Osteoblast (primary cell): ENCODE data around the gene GABARAP. TPM values are rescaled to one million over a fixed set of nuclear protein-coding genes. Genes with fewer than 3 reads are reported as not detected.
A peak's percentile ranks its signal among the peaks of the same experiment; 100 is the strongest.

Experiments
- DNase-seq: peaks from one replicate; pipeline ENCODE4 v3.0.0; 2011; ENCODE audit warnings: low spot score, mixed read lengths; ENCODE audit not compliant: insufficient read length; ENCODE audit errors: missing footprints
- H2AFZ ChIP-seq: 2 replicates; pipeline ENCODE4 v1.6.0; 2011; ENCODE audit warnings: mild to moderate bottlenecking, low read length
- H3K27ac ChIP-seq: 2 replicates; pipeline ENCODE4 v1.5.1; 2011; ENCODE audit warnings: mild to moderate bottlenecking, low read depth, low read length, moderate library complexity
- H3K27me3 ChIP-seq: 2 replicates; pipeline ENCODE4 v1.6.0; 2012; ENCODE audit warnings: mild to moderate bottlenecking, control low read depth, inconsistent platforms, low read length, moderate library complexity; ENCODE audit not compliant: insufficient read depth
- H3K36me3 ChIP-seq: 2 replicates; pipeline ENCODE4 v1.5.1; 2011; ENCODE audit warnings: mild to moderate bottlenecking, low read length, control low read depth, moderate library complexity; ENCODE audit not compliant: insufficient read depth
- H3K4me1 ChIP-seq: 2 replicates; pipeline ENCODE4 v1.5.1; 2011; ENCODE audit warnings: mild to moderate bottlenecking, low read length, control low read depth, moderate library complexity; ENCODE audit not compliant: insufficient read depth
- H3K4me2 ChIP-seq: 2 replicates; pipeline ENCODE4 v1.6.0; 2011; ENCODE audit warnings: mild to moderate bottlenecking, low read length; ENCODE audit not compliant: insufficient read depth
- H3K4me3 ChIP-seq: fragments of 200-600 bp; sonication (generic); 3 replicates; pipeline ENCODE4 v1.5.1; 2012; ENCODE audit warnings: mild to moderate bottlenecking, low read length, inconsistent platforms; ENCODE audit not compliant: insufficient read depth
- H3K79me2 ChIP-seq: 2 replicates; pipeline ENCODE4 v1.6.0; 2012; ENCODE audit warnings: mild to moderate bottlenecking, low read length, control low read depth, inconsistent platforms; ENCODE audit not compliant: insufficient read depth
- H3K9me3 ChIP-seq: 2 replicates; pipeline ENCODE4 v1.5.1; 2011; ENCODE audit warnings: low read depth, low read length, control low read depth
- H4K20me1 ChIP-seq: 2 replicates; pipeline ENCODE4 v1.6.0; 2012; ENCODE audit warnings: mild to moderate bottlenecking, low read length, control low read depth; ENCODE audit not compliant: insufficient read depth
- total RNA-seq: library from RNA; depleted of rRNA; stranded (reverse); fragments of >200 nt; gene quantifications from 2 replicates; pipeline ENCODE4 v1.2.3, GENCODE V29; 2012
- TF ChIP-seq, protein P1 (sequence below): IDR thresholded peaks from 2 replicates; pipeline ENCODE4 v1.5.1; 2011; ENCODE audit warnings: mild to moderate bottlenecking, low read depth, low read length, moderate library complexity; ENCODE audit errors: extremely low read depth

GABARAP gene
- total RNA-seq, result 396 and 422 TPM in 2 replicates

DNA sequence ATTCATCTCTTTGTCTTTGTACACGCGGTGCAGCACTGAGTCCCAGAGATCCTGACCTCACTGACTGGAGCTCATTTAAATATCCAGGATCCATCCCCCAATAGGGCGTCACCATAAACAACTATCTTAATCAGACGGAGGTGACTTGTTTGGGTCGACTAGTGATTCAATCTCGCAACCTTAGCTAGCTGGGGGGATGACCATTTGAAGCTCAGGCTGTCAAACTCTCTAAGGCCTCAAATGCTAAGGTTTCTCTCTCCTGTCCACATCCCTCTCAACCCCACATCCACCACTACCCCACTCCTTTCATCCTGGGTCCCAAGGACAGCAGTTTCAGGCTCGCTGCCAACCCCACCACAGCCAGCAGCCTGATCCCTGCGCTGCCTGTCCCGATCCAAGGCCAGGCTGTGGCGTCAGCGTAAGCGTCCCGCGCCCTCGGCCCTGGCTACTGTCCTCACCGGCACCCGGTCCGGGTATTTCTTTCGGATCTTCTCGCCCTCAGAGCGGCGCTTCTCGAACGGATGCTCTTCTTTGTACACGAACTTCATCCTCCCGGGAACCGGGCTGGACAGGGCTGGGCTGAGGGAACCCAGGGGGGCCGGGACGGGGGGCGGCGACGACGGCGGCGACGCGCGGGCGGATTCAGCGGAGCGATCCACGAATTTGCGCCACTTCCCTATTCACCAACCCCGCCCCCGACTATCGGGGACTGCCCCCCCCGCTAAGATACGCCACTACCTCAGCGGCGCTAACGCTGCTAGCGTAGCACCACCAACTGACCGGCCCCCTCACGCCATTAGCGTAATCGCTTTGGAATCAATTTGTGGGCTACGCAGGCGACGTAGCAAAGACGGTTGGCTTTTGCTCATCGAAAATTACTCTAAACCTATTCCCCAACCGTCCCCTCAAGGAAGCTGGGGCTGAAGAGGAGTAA, at the start of gene GABARAP:
Gene GABARAP, minus strand, starts transcription at position 667 of the 934 bp plus-strand sequence. Its CDS starts 119 bp downstream, at position 548.
- Histone ChIP-seq H3K27me3 (no peaks in the 10 kb centered on the region), H2AFZ (peak within 1 kb of the TSS; percentile 93), H3K4me2 (peak within 1 kb of the TSS; percentile 98), H3K36me3 (peaks cover 47% of the 10 kb centered on the region), H4K20me1 (peaks cover 20% of the 10 kb centered on the region), H3K4me3 (peak within 1 kb of the TSS; percentile 86), H3K79me2 (peaks cover 71% of the 10 kb centered on the region), H3K27ac (peak within 1 kb of the TSS; percentile 84), H3K9me3 (no peaks in the 10 kb centered on the region), H3K4me1 (peaks cover 31% of the 10 kb centered on the region)
- TF ChIP-seq, protein P1, sequence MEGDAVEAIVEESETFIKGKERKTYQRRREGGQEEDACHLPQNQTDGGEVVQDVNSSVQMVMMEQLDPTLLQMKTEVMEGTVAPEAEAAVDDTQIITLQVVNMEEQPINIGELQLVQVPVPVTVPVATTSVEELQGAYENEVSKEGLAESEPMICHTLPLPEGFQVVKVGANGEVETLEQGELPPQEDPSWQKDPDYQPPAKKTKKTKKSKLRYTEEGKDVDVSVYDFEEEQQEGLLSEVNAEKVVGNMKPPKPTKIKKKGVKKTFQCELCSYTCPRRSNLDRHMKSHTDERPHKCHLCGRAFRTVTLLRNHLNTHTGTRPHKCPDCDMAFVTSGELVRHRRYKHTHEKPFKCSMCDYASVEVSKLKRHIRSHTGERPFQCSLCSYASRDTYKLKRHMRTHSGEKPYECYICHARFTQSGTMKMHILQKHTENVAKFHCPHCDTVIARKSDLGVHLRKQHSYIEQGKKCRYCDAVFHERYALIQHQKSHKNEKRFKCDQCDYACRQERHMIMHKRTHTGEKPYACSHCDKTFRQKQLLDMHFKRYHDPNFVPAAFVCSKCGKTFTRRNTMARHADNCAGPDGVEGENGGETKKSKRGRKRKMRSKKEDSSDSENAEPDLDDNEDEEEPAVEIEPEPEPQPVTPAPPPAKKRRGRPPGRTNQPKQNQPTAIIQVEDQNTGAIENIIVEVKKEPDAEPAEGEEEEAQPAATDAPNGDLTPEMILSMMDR, result no peak
- DNase-seq, result peak; percentile 96

DNA sequence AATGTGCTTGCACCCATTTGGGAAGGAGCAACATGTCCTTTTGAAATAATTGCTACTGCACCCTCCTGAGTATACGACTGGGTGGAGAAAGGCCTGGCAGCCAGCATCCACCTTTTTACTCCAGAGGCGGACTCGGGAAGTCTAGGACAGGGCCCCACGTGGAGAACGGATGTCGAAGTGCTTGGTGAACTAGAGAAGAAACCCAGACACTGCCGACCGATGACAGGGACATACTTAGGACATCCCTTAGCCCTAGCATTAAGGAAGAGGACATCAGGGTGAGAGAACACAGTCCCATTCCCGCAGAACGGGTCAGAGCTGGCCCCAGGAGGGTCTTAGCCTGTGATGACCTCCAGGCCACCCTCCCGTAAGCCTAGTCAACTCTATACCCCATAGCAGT, 48.4 kb upstream of the GABARAP start:
- H3K27me3 ChIP-seq, result peaks cover 57% of the 10 kb centered on the region
- H3K36me3 ChIP-seq, result no peaks in the 10 kb centered on the region
- no peak overlapping the region for H3K27ac ChIP-seq
- TF ChIP-seq, protein P1, result no peak
- DNase-seq, result peak; percentile 66
- peaks cover 2% of the 10 kb centered on the region for H4K20me1 ChIP-seq
- H3K4me2 ChIP-seq, result no peak overlapping the region
- no peaks in the 10 kb centered on the region for H3K79me2 ChIP-seq
- H2AFZ ChIP-seq, result no peak overlapping the region
- no peaks in the 10 kb centered on the region for H3K9me3 ChIP-seq
- H3K4me3 ChIP-seq, result no peak overlapping the region
- no peaks in the 10 kb centered on the region for H3K4me1 ChIP-seq

DNA sequence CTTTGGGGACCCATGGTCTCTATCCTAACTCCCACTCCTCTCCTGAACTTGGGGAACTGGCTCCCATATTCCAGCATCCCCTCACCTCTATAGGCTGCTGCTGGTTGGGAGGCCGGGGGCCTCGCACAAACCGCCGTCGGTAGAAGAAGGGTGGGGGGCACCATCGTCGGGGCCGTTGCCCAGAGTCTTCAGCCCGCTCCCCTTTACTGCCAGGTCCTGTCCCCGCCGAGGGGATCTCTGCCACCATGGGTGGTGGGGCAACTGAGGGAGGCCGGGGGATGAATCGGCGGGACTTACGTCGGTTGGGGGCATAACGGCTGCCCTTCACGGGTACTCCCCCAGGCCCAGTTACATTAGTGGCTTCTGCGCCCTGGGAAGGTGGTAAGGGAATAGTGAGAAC, 47.9 kb upstream of the GABARAP start:
- Histone ChIP-seq H3K79me2 (no peaks in the 10 kb centered on the region), H2AFZ (no peak overlapping the region), H3K27ac (no peak overlapping the region), H3K27me3 (peaks cover 59% of the 10 kb centered on the region), H3K4me3 (no peak overlapping the region), H3K36me3 (no peaks in the 10 kb centered on the region), H3K4me2 (no peak overlapping the region), H3K4me1 (no peaks in the 10 kb centered on the region), H4K20me1 (no peaks in the 10 kb centered on the region), H3K9me3 (no peaks in the 10 kb centered on the region)
- DNase-seq, result peak; percentile 29
- TF ChIP-seq, protein P1, result no peak

DNA sequence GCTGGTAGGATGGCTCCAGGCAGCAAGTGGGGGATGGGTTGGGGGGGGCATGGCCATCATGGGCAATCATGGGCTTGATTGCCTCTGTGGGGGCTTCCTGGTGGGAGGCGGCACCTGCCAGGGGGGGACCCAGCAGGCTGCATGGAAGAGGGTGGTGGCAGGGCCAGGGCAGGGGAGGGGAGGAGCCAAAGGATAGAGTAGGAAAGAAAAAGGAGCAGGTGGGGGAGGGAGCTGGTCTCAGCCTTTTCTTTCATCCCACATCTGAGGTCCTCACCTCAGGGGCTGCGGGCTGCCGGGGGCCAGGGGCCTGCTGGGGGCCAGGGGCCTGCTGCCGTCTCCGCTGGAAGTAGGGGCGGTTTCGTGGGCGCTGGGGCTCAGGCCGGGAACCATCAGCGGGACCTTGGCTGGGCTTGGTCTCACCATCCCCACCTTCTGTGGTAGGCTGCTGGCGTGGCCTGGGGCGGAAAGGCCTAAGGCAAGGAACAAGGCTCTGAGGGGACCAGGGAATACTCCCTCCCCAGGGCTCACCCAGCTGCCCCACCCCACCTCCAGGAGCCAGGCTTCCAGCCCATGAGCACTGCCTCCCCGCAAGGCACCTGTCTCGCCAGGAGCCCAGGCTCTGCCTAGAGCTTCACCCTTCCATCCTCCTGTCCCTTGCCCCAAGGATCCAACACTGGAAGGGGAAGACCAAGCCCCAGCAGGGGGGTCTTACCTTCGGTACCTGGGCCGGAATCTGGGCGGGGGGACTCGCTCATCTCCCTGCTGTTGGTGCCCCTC, 47.2 kb upstream of the GABARAP start:
- H3K27ac ChIP-seq, result no peak overlapping the region
- H3K27me3 ChIP-seq, result peaks cover 57% of the 10 kb centered on the region
- H3K4me2 ChIP-seq, result no peak overlapping the region
- TF ChIP-seq, protein P1, result no peak
- no peaks in the 10 kb centered on the region for H3K79me2 ChIP-seq
- H3K36me3 ChIP-seq, result no peaks in the 10 kb centered on the region
- H3K9me3 ChIP-seq, result no peaks in the 10 kb centered on the region
- no peaks in the 10 kb centered on the region for H3K4me1 ChIP-seq
- no peak overlapping the region for H2AFZ ChIP-seq
- no peaks in the 10 kb centered on the region for H4K20me1 ChIP-seq
- H3K4me3 ChIP-seq, result no peak overlapping the region
- peak; percentile 77 for DNase-seq
